IMR-90 (cell line): ENCODE measurements around the gene RIMBP2. TPM values are rescaled to one million over a fixed set of nuclear protein-coding genes. Genes with fewer than 3 reads are reported as not detected.

Experiments used
- ATAC-seq: fragments of 200-7000 bp; cut with Tn5 transposase; 2 replicates; pipeline ENCODE4 v1.9.1; 2020; ENCODE audit warnings: low read depth, mild to moderate bottlenecking, moderate library complexity
- BruUV-seq: library from RNA; stranded (reverse); fragments of 400-500 nt; replicated peaks from 2 replicates; lab custom pipeline; 2021; lab: Mats Ljungman, UMichigan
- CTCF ChIA-PET: fragments of 300-600 bp; formaldehyde crosslinking; extraction: SDS; loops from one replicate; lab custom pipeline; 2021; ENCODE audit warnings: antibody characterized with exemption; lab: Yijun Ruan, JAX
- POLR2A ChIA-PET: fragments of 300-600 bp; sonication (Branson Sonifier 250); formaldehyde crosslinking; loops from one replicate; lab custom pipeline; 2022; ENCODE audit warnings: antibody characterized with exemption; ENCODE audit not compliant: unreplicated experiment; lab: Charles Lee
- DNase-seq: peaks from one replicate; pipeline ENCODE4 v3.0.0; 2013
- H2AFZ ChIP-seq: replicated peaks from 2 replicates; pipeline ENCODE3; 2013; ENCODE audit warnings: low read length, mild to moderate bottlenecking; ENCODE audit not compliant: poor library complexity
- H2AK5ac ChIP-seq: 2 replicates; pipeline ENCODE4 v1.6.1; 2013; ENCODE audit warnings: low read depth, low read length, inconsistent platforms
- H2AK9ac ChIP-seq: replicated peaks from 2 replicates; pipeline ENCODE3; 2013; ENCODE audit warnings: mild to moderate bottlenecking, low read depth, low read length, moderate library complexity; ENCODE audit not compliant: poor library complexity
- H2BK120ac ChIP-seq: 2 replicates; pipeline ENCODE4 v1.6.1; 2013; ENCODE audit warnings: low read depth, low read length, inconsistent platforms
- H2BK15ac ChIP-seq: 3 replicates; pipeline ENCODE4 v1.6.1; 2013; ENCODE audit warnings: low read depth, low read length, inconsistent platforms
- H2BK20ac ChIP-seq: 2 replicates; pipeline ENCODE4 v1.6.1; 2013; ENCODE audit warnings: low read depth, mild to moderate bottlenecking, inconsistent platforms, low read length, moderate library complexity
- H2BK5ac ChIP-seq: 2 replicates; pipeline ENCODE4 v1.6.1; 2013; ENCODE audit warnings: mild to moderate bottlenecking, low read depth, low read length, inconsistent platforms; ENCODE audit not compliant: poor library complexity, severe bottlenecking
- H3K14ac ChIP-seq: replicated peaks from 2 replicates; pipeline ENCODE4 v1.6.1; 2013; ENCODE audit warnings: low read depth, low read length, inconsistent platforms
- H3K18ac ChIP-seq: 2 replicates; pipeline ENCODE4 v1.6.1; 2013; ENCODE audit warnings: low read depth, low read length, control low read depth
- H3K23ac ChIP-seq: 2 replicates; pipeline ENCODE4 v1.6.1; 2013; ENCODE audit warnings: low read depth, low read length, inconsistent platforms
- H3K27ac ChIP-seq: 2 replicates; pipeline ENCODE4 v1.5.1; 2013; ENCODE audit warnings: mild to moderate bottlenecking, control low read depth, low read length; ENCODE audit not compliant: insufficient read depth
- H3K27me3 ChIP-seq: 2 replicates; pipeline ENCODE4 v1.6.1; 2013; ENCODE audit warnings: low read length; ENCODE audit not compliant: control insufficient read depth, insufficient read depth
- H3K36me3 ChIP-seq: 2 replicates; pipeline ENCODE4 v1.6.1; 2013; ENCODE audit warnings: low read length, mixed read lengths; ENCODE audit not compliant: control insufficient read depth, insufficient read depth
- H3K4ac ChIP-seq: 2 replicates; pipeline ENCODE4 v1.6.1; 2013; ENCODE audit warnings: low read depth, low read length, inconsistent platforms
- H3K4me1 ChIP-seq: 2 replicates; pipeline ENCODE4 v1.6.1; 2013; ENCODE audit warnings: low read length, mixed read lengths; ENCODE audit not compliant: control insufficient read depth, insufficient read depth
- H3K4me2 ChIP-seq: 2 replicates; pipeline ENCODE4 v1.6.1; 2013; ENCODE audit warnings: low read depth, mild to moderate bottlenecking, control low read depth, low read length, moderate library complexity
- H3K4me3 ChIP-seq: 2 replicates; pipeline ENCODE4 v1.5.1; 2013; ENCODE audit warnings: low read depth, mild to moderate bottlenecking, control low read depth, low read length, moderate library complexity; ENCODE audit not compliant: insufficient read depth
- H3K56ac ChIP-seq: 2 replicates; pipeline ENCODE4 v1.6.1; 2013; ENCODE audit warnings: low read length, inconsistent platforms; ENCODE audit not compliant: insufficient read depth; ENCODE audit errors: extremely low read depth
- H3K79me1 ChIP-seq, 2 experiments: 2 replicates each; pipeline ENCODE4 v1.6.1; 2013; ENCODE audit warnings: low read length in 2 of 2, inconsistent platforms in 1 of 2, low read depth in 1 of 2
- H3K9ac ChIP-seq: 2 replicates; pipeline ENCODE4 v1.6.1; 2013; ENCODE audit warnings: low read depth, low read length, control low read depth
- H3K9me1 ChIP-seq: 2 replicates; pipeline ENCODE4 v1.6.1; 2013; ENCODE audit warnings: low read length, inconsistent platforms; ENCODE audit not compliant: insufficient read depth
- H3K9me3 ChIP-seq: 2 replicates; pipeline ENCODE4 v1.6.1; 2013; ENCODE audit warnings: low read length; ENCODE audit not compliant: control insufficient read depth, insufficient read depth
- H4K20me1 ChIP-seq: 2 replicates; pipeline ENCODE4 v1.6.1; 2013; ENCODE audit warnings: low read length, inconsistent platforms; ENCODE audit not compliant: insufficient read depth
- H4K5ac ChIP-seq: 2 replicates; pipeline ENCODE4 v1.6.1; 2013; ENCODE audit warnings: mild to moderate bottlenecking, low read depth, low read length, control low read depth
- H4K8ac ChIP-seq, 2 experiments: 2 replicates each; pipeline ENCODE4 v1.6.1; 2013; ENCODE audit warnings: low read depth in 2 of 2, low read length in 2 of 2, control low read depth in 1 of 2, inconsistent platforms in 1 of 2
- H4K91ac ChIP-seq: 2 replicates; pipeline ENCODE4 v1.6.1; 2013; ENCODE audit warnings: low read depth, low read length, inconsistent platforms; ENCODE audit not compliant: insufficient read depth
- POLR2A ChIP-seq: IDR thresholded peaks from 2 replicates; pipeline ENCODE4 v1.6.1; 2012; ENCODE audit warnings: mild to moderate bottlenecking, low read depth, low read length
- SMC3 ChIP-seq: fragments of 150-350 bp; IDR thresholded peaks from 2 replicates; pipeline ENCODE4 v1.6.1; 2016; ENCODE audit warnings: low read depth, mild to moderate bottlenecking, antibody characterized with exemption, low read length, moderate library complexity
- WGBS, 2 experiments: methylation state at CpG; one replicate each; pipeline versions ENCODE4 v1.1.5 to v1.1.7; 2013; ENCODE audit warnings: missing lambda C conversion rate in 2 of 2; ENCODE audit not compliant: insufficient read length in 1 of 2; ENCODE audit errors: extremely low coverage in 2 of 2; 5-methylcytosine and 5-hydroxymethylcytosine counted together
- dilution Hi-C: fragments of 300-500 bp; cut with HindIII; formaldehyde crosslinking; loops from one replicate; pipeline ENCODE4 v1.14.3; 2018; ENCODE audit warnings: low sequenced_read_pairs; ENCODE audit not compliant: unreplicated experiment
- in situ Hi-C: fragments of 300-500 bp; cut with MboI; formaldehyde crosslinking; loops from 3 replicates; pipeline ENCODE4 v1.14.3; 2019; ENCODE audit warnings: low sequenced_read_pairs, inconsistent platforms, mixed read lengths
- intact Hi-C: fragments of 100-400 bp; cut with micrococcal nuclease; formaldehyde crosslinking; loops from 2 replicates; pipeline ENCODE4 v1.10.0; 2022
- polyA plus RNA-seq, 3 experiments: library from polyadenylated mRNA; depleted of rRNA; stranded (reverse); fragments of >200 nt; gene quantifications; 2 replicates each; pipeline ENCODE4 v1.2.3, GENCODE V29; 2012; ENCODE audit warnings: low replicate concordance in 1 of 3
- total RNA-seq: library from RNA; depleted of rRNA; stranded (reverse); fragments of >200 nt; gene quantifications from 2 replicates; pipeline ENCODE4 v1.2.3, GENCODE V29; 2012
- TF ChIP-seq, protein P1 (sequence below): fragments of 150-350 bp; IDR thresholded peaks from 2 replicates; pipeline ENCODE4 v1.6.1; 2016; ENCODE audit warnings: low read depth, mild to moderate bottlenecking, low read length, moderate library complexity, borderline replicate concordance

RIMBP2 gene
- total and polyA plus RNA-seq, 2 of the 4 experiments (the other 2 are of a cell fraction): not detected

DNA sequence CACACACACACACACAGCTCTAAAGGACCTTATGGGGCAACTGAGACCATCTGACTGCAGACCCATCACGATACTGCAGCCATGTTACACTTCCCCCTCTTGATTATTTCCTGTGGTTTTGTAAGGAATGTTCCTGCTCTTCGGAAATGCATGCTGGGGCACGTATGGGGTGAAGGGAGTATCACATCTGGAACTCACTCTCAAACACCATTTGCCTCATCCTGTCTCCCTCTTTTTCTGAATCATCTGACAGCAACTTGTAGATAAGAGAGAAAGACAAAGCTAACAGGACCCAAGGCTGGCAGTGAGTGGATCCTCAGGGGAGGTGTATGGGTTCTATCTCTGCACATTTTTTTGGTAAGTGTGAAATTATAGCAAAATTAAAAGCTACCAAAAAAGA is 50.3 kb downstream of the RIMBP2 start:
- DNase-seq: no peak
- no CpG with 5 or more reads among the region's 3 CpGs for WGBS, 2 experiments

More for the DNA sequence above, 50.3 kb downstream of the RIMBP2 start:
- H2BK20ac ChIP-seq: no peak overlapping the region
- H2AFZ ChIP-seq: no peak overlapping the region
- no peak overlapping the region for H2AK5ac ChIP-seq
- no peak overlapping the region for H4K8ac ChIP-seq
- no peak for ATAC-seq
- no peak overlapping the region for H2AK9ac ChIP-seq
- H4K20me1 ChIP-seq: no peaks in the 10 kb centered on the region
- H3K18ac ChIP-seq: no peak overlapping the region
- TF ChIP-seq, protein P1, sequence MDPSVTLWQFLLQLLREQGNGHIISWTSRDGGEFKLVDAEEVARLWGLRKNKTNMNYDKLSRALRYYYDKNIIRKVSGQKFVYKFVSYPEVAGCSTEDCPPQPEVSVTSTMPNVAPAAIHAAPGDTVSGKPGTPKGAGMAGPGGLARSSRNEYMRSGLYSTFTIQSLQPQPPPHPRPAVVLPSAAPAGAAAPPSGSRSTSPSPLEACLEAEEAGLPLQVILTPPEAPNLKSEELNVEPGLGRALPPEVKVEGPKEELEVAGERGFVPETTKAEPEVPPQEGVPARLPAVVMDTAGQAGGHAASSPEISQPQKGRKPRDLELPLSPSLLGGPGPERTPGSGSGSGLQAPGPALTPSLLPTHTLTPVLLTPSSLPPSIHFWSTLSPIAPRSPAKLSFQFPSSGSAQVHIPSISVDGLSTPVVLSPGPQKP: no peak
- TF ChIP-seq SMC3: no peak
- TF ChIP-seq POLR2A: no peak
- H3K14ac ChIP-seq: no peak overlapping the region
- dilution Hi-C loops: no loop called here
- no peak overlapping the region for H4K5ac ChIP-seq
- H3K9me3 ChIP-seq: peaks cover 37% of the 10 kb centered on the region
- no TSS peak for BruUV-seq
- no peak overlapping the region for H3K4me2 ChIP-seq
- in situ Hi-C loops: no loop called here
- no peaks in the 10 kb centered on the region for H3K79me1 ChIP-seq
- no peaks in the 10 kb centered on the region for H3K4me1 ChIP-seq
- H3K4ac ChIP-seq: no peak overlapping the region
- H3K56ac ChIP-seq: no peak overlapping the region
- ChIA-PET CTCF (no interaction called here), POLR2A (no interaction called here)
- no peak overlapping the region for H2BK15ac ChIP-seq
- no peak overlapping the region for H2BK5ac ChIP-seq
- H3K9ac ChIP-seq: no peak overlapping the region
- intact Hi-C loops: no loop called here
- no peak overlapping the region for H4K91ac ChIP-seq
- no peaks in the 10 kb centered on the region for H3K9me1 ChIP-seq
- no peaks in the 10 kb centered on the region for H3K27me3 ChIP-seq
- H3K23ac ChIP-seq: no peak overlapping the region
- H3K36me3 ChIP-seq: no peaks in the 10 kb centered on the region
- no peak overlapping the region for H3K27ac ChIP-seq
- H2BK120ac ChIP-seq: no peak overlapping the region
- H3K4me3 ChIP-seq: no peak overlapping the region
